ENCODE data around the gene NACC2. TPM values are rescaled to one million over a fixed set of nuclear protein-coding genes. Genes with fewer than 3 reads are reported as not detected.
A peak's percentile ranks its signal among the peaks of the same experiment; 100 is the strongest.

NACC2 gene
- total RNA-seq, 2 experiments from 2014 or later = 6.0 to 6.2 TPM

GRCh38 chr9:136142414-136142796 lies 47.3 kb upstream of the NACC2 start:
- H3K4me3 Mint-ChIP-seq = no peak overlapping the region
- CTCF ChIA-PET = interaction anchor here (1.9 kb wide), 1 partner anchor 176 kb away, joined by 5 read pairs; no protein-coding TSS in a partner anchor
- peaks cover 10% of the 10 kb centered on the region for H3K27me3 Mint-ChIP-seq

GRCh38 chr9:136141682-136142413 lies 46.8 kb upstream of the NACC2 start:
- Mint-ChIP-seq H3K9me3 (no peaks in the 10 kb centered on the region), H3K4me1 (ENCODE audit: low read depth) (no peaks in the 10 kb centered on the region), H3K36me3 (ENCODE audit: low read depth) (no peaks in the 10 kb centered on the region), H3K27ac (no peak overlapping the region), H3K4me3 (no peak overlapping the region), H3K27me3 (peaks cover 10% of the 10 kb centered on the region)
- POLR2A ChIA-PET = no interaction called here
- DNase-seq (no peak), ATAC-seq (no peak)
- no peak for TF ChIP-seq CTCF (IDR thresholded peaks at IDR 0.05)
- intact Hi-C loops (cut with micrococcal nuclease) = no loop called here
- CTCF ChIA-PET = interaction anchor here (1.5 to 1.9 kb wide), 3 partner anchors 9 to 175 kb away, joined by 4 to 5 read pairs (median 5); no protein-coding TSS in a partner anchor

More at GRCh38 chr9:136142414-136142796, 47.3 kb upstream of the NACC2 start:
- no peak for ATAC-seq
- intact Hi-C loops (cut with micrococcal nuclease) = no loop called here
- no peak for DNase-seq
- Mint-ChIP-seq H3K9me3 (no peaks in the 10 kb centered on the region), H3K27ac (no peak overlapping the region), H3K36me3 (ENCODE audit: low read depth) (no peaks in the 10 kb centered on the region), H3K4me1 (ENCODE audit: low read depth) (no peaks in the 10 kb centered on the region)
- no peak for TF ChIP-seq CTCF (IDR thresholded peaks at IDR 0.05)
- POLR2A ChIA-PET = no interaction called here

GRCh38 chr9:136140966-136141365 lies 45.9 kb upstream of the NACC2 start:
- DNase-seq (no peak), ATAC-seq (no peak)
- Mint-ChIP-seq H3K4me1 (ENCODE audit: low read depth) (no peaks in the 10 kb centered on the region), H3K27ac (no peak overlapping the region), H3K36me3 (ENCODE audit: low read depth) (no peaks in the 10 kb centered on the region), H3K9me3 (no peaks in the 10 kb centered on the region), H3K4me3 (no peak overlapping the region), H3K27me3 (peaks cover 8% of the 10 kb centered on the region)
- no peak for TF ChIP-seq CTCF (IDR thresholded peaks at IDR 0.05)
- ChIA-PET POLR2A (no interaction called here), CTCF (interaction anchor here (1.1 to 1.9 kb wide), 4 partner anchors 8 to 174 kb away, joined by 3 to 5 read pairs (median 4); no protein-coding TSS in a partner anchor)
- intact Hi-C loops (cut with micrococcal nuclease) = no loop called here

- no peak overlapping the region for H3K4me3 Mint-ChIP-seq
- peaks cover 8% of the 10 kb centered on the region for H3K27me3 Mint-ChIP-seq
- no peaks in the 10 kb centered on the region for H3K36me3 Mint-ChIP-seq (ENCODE audit: low read depth)
- ATAC-seq (no peak), DNase-seq (no peak)
- H3K9me3 Mint-ChIP-seq = no peaks in the 10 kb centered on the region
- POLR2A ChIA-PET = no interaction called here
- CTCF ChIA-PET = interaction anchor here (1.2 to 3.5 kb wide), 4 partner anchors 9 to 50 kb away, joined by 3 to 18 read pairs (median 4); partner anchors contain the start of gene TMEM250
- no peak overlapping the region for H3K27ac Mint-ChIP-seq
- H3K4me1 Mint-ChIP-seq (ENCODE audit: low read depth) = no peaks in the 10 kb centered on the region
- intact Hi-C loops (cut with micrococcal nuclease) = no loop called here
- no peak for TF ChIP-seq CTCF (IDR thresholded peaks at IDR 0.05)
Measured at GRCh38 chr9:136140046-136140445, 45.0 kb upstream of the NACC2 start.

- ATAC-seq (no peak), DNase-seq (peak; percentile 83)
- no peaks in the 10 kb centered on the region for H3K9me3 Mint-ChIP-seq
- no peak overlapping the region for H3K4me3 Mint-ChIP-seq
- no peaks in the 10 kb centered on the region for H3K36me3 Mint-ChIP-seq (ENCODE audit: low read depth)
- CTCF ChIA-PET = interaction anchor here (0.7 to 3.5 kb wide), 10 partner anchors 10 to 297 kb away, joined by 3 to 18 read pairs (median 3); partner anchors contain the start of genes NACC2 and TMEM250
- H3K27ac Mint-ChIP-seq = no peak overlapping the region
- H3K27me3 Mint-ChIP-seq = peaks cover 17% of the 10 kb centered on the region
- intact Hi-C loops (cut with micrococcal nuclease) = no loop called here
- no peaks in the 10 kb centered on the region for H3K4me1 Mint-ChIP-seq (ENCODE audit: low read depth)
- POLR2A ChIA-PET = no interaction called here
- peak; percentile 60 for TF ChIP-seq CTCF (IDR thresholded peaks at IDR 0.05)
Measured at GRCh38 chr9:136138566-136138965, 43.5 kb upstream of the NACC2 start.

Measured in activated CD8-positive, alpha-beta T cell treated with anti-CD3 and anti-CD28 coated beads for 36 hours (primary cell).